Measurements from ENCODE around the gene MORF4L1.
"Not testable (repeated sequence)": the region's sequence is repeated elsewhere in the genome, so short reads cannot be mapped to it uniquely, and the experiment has no call there.

The MORF4L1 gene

GRCh38 chr15:78876954-78877353 lies 4.3 kb downstream of the MORF4L1 start:
- not testable (repeated sequence) for H3K27ac ChIP-seq (ENCODE audit: low read depth, low read length); H3K27me3 ChIP-seq (ENCODE audit: control insufficient read depth, insufficient read depth, low read length); H3K9ac ChIP-seq (ENCODE audit: low read depth, low read length); H3K9me3 ChIP-seq (ENCODE audit: control insufficient read depth, insufficient read depth, low read length)
- Histone ChIP-seq H3K4me3 (ENCODE audit: low read depth, low read length) (0 out of 2 replicates have a peak overlapping the region, but pooled peaks have one; percentile 8), H3K36me3 (ENCODE audit: control insufficient read depth, insufficient read depth, low read length) (peaks cover 36% of the 10 kb centered on the region), H3K4me1 (ENCODE audit: control insufficient read depth, insufficient read depth, low read length) (peaks cover 41% of the 10 kb centered on the region)

GRCh38 chr15:78878356-78878755 lies 5.7 kb downstream of the MORF4L1 start:
- Histone ChIP-seq H3K9ac (ENCODE audit: low read depth, low read length) (no peak overlapping the region), H3K4me3 (ENCODE audit: low read depth, low read length) (peak overlapping the region; percentile 44; the same call in 1 of the 2 replicates), H3K27ac (ENCODE audit: low read depth, low read length) (no peak overlapping the region), H3K36me3 (ENCODE audit: control insufficient read depth, insufficient read depth, low read length) (peaks cover 49% of the 10 kb centered on the region), H3K9me3 (ENCODE audit: control insufficient read depth, insufficient read depth, low read length) (no peaks in the 10 kb centered on the region), H3K27me3 (ENCODE audit: control insufficient read depth, insufficient read depth, low read length) (no peaks in the 10 kb centered on the region), H3K4me1 (ENCODE audit: control insufficient read depth, insufficient read depth, low read length) (peaks cover 38% of the 10 kb centered on the region)

GRCh38 chr15:78879517-78880241 lies 7.0 kb downstream of the MORF4L1 start:
- no peak overlapping the region for H3K4me3 ChIP-seq (ENCODE audit: low read depth, low read length)
- H3K27me3 ChIP-seq (ENCODE audit: control insufficient read depth, insufficient read depth, low read length) = no peaks in the 10 kb centered on the region
- H3K4me1 ChIP-seq (ENCODE audit: control insufficient read depth, insufficient read depth, low read length) = peaks cover 38% of the 10 kb centered on the region
- no peak overlapping the region for H3K27ac ChIP-seq (ENCODE audit: low read depth, low read length)
- H3K36me3 ChIP-seq (ENCODE audit: control insufficient read depth, insufficient read depth, low read length) = peaks cover 57% of the 10 kb centered on the region
- H3K9ac ChIP-seq (ENCODE audit: low read depth, low read length) = no peak overlapping the region
- no peaks in the 10 kb centered on the region for H3K9me3 ChIP-seq (ENCODE audit: control insufficient read depth, insufficient read depth, low read length)

GRCh38 chr15:78880242-78880533 lies 7.5 kb downstream of the MORF4L1 start:
- Histone ChIP-seq H3K4me1 (ENCODE audit: control insufficient read depth, insufficient read depth, low read length) (peaks cover 33% of the 10 kb centered on the region), H3K27ac (ENCODE audit: low read depth, low read length) (no peak overlapping the region), H3K9ac (ENCODE audit: low read depth, low read length) (no peak overlapping the region), H3K4me3 (ENCODE audit: low read depth, low read length) (no peak overlapping the region), H3K36me3 (ENCODE audit: control insufficient read depth, insufficient read depth, low read length) (peaks cover 62% of the 10 kb centered on the region), H3K9me3 (ENCODE audit: control insufficient read depth, insufficient read depth, low read length) (no peaks in the 10 kb centered on the region), H3K27me3 (ENCODE audit: control insufficient read depth, insufficient read depth, low read length) (no peaks in the 10 kb centered on the region)

GRCh38 chr15:78880813-78881212 lies 8.1 kb downstream of the MORF4L1 start:
- H3K9me3 ChIP-seq (ENCODE audit: control insufficient read depth, insufficient read depth, low read length) = no peaks in the 10 kb centered on the region
- H3K27me3 ChIP-seq (ENCODE audit: control insufficient read depth, insufficient read depth, low read length) = no peaks in the 10 kb centered on the region
- no peak overlapping the region for H3K4me3 ChIP-seq (ENCODE audit: low read depth, low read length)
- no peak overlapping the region for H3K27ac ChIP-seq (ENCODE audit: low read depth, low read length)
- no peak overlapping the region for H3K9ac ChIP-seq (ENCODE audit: low read depth, low read length)
- H3K4me1 ChIP-seq (ENCODE audit: control insufficient read depth, insufficient read depth, low read length) = peaks cover 31% of the 10 kb centered on the region
- H3K36me3 ChIP-seq (ENCODE audit: control insufficient read depth, insufficient read depth, low read length) = peaks cover 68% of the 10 kb centered on the region

GRCh38 chr15:78881681-78882080 lies 9.0 kb downstream of the MORF4L1 start:
- peaks cover 76% of the 10 kb centered on the region for H3K36me3 ChIP-seq (ENCODE audit: control insufficient read depth, insufficient read depth, low read length)
- H3K27ac ChIP-seq (ENCODE audit: low read depth, low read length) = no peak overlapping the region
- H3K4me3 ChIP-seq (ENCODE audit: low read depth, low read length) = no peak overlapping the region
- H3K27me3 ChIP-seq (ENCODE audit: control insufficient read depth, insufficient read depth, low read length) = no peaks in the 10 kb centered on the region
- no peak overlapping the region for H3K9ac ChIP-seq (ENCODE audit: low read depth, low read length)
- no peaks in the 10 kb centered on the region for H3K9me3 ChIP-seq (ENCODE audit: control insufficient read depth, insufficient read depth, low read length)
- H3K4me1 ChIP-seq (ENCODE audit: control insufficient read depth, insufficient read depth, low read length) = peaks cover 25% of the 10 kb centered on the region

GRCh38 chr15:78889000-78889399 lies 16.3 kb downstream of the MORF4L1 start:
- Histone ChIP-seq H3K36me3 (ENCODE audit: control insufficient read depth, insufficient read depth, low read length) (peaks cover 96% of the 10 kb centered on the region), H3K4me1 (ENCODE audit: control insufficient read depth, insufficient read depth, low read length) (no peaks in the 10 kb centered on the region), H3K9me3 (ENCODE audit: control insufficient read depth, insufficient read depth, low read length) (no peaks in the 10 kb centered on the region), H3K27me3 (ENCODE audit: control insufficient read depth, insufficient read depth, low read length) (no peaks in the 10 kb centered on the region), H3K27ac (ENCODE audit: low read depth, low read length) (no peak overlapping the region), H3K9ac (ENCODE audit: low read depth, low read length) (no peak overlapping the region), H3K4me3 (ENCODE audit: low read depth, low read length) (no peak overlapping the region)

- peaks cover 100% of the 10 kb centered on the region for H3K36me3 ChIP-seq (ENCODE audit: control insufficient read depth, insufficient read depth, low read length)
- no peak overlapping the region for H3K27ac ChIP-seq (ENCODE audit: low read depth, low read length)
- H3K27me3 ChIP-seq (ENCODE audit: control insufficient read depth, insufficient read depth, low read length) = no peaks in the 10 kb centered on the region
- no peaks in the 10 kb centered on the region for H3K4me1 ChIP-seq (ENCODE audit: control insufficient read depth, insufficient read depth, low read length)
- H3K9me3 ChIP-seq (ENCODE audit: control insufficient read depth, insufficient read depth, low read length) = no peaks in the 10 kb centered on the region
- no peak overlapping the region for H3K9ac ChIP-seq (ENCODE audit: low read depth, low read length)
- no peak overlapping the region for H3K4me3 ChIP-seq (ENCODE audit: low read depth, low read length)
These were observed 20.8 kb downstream of the MORF4L1 start for GRCh38 chr15:78893538-78893937.

GRCh38 chr15:78895471-78895870 lies 22.8 kb downstream of the MORF4L1 start:
- no peak overlapping the region for H3K27ac ChIP-seq (ENCODE audit: low read depth, low read length)
- H3K36me3 ChIP-seq (ENCODE audit: control insufficient read depth, insufficient read depth, low read length) = peaks cover 100% of the 10 kb centered on the region
- no peaks in the 10 kb centered on the region for H3K27me3 ChIP-seq (ENCODE audit: control insufficient read depth, insufficient read depth, low read length)
- no peak overlapping the region for H3K4me3 ChIP-seq (ENCODE audit: low read depth, low read length)
- H3K4me1 ChIP-seq (ENCODE audit: control insufficient read depth, insufficient read depth, low read length) = no peaks in the 10 kb centered on the region
- no peak overlapping the region for H3K9ac ChIP-seq (ENCODE audit: low read depth, low read length)
- H3K9me3 ChIP-seq (ENCODE audit: control insufficient read depth, insufficient read depth, low read length) = no peaks in the 10 kb centered on the region

GRCh38 chr15:78898540-78898939 lies 25.9 kb downstream of the MORF4L1 start:
- Histone ChIP-seq H3K36me3 (ENCODE audit: control insufficient read depth, insufficient read depth, low read length) (peaks cover 99% of the 10 kb centered on the region), H3K4me3 (ENCODE audit: low read depth, low read length) (no peak overlapping the region), H3K27ac (ENCODE audit: low read depth, low read length) (no peak overlapping the region), H3K27me3 (ENCODE audit: control insufficient read depth, insufficient read depth, low read length) (no peaks in the 10 kb centered on the region), H3K4me1 (ENCODE audit: control insufficient read depth, insufficient read depth, low read length) (no peaks in the 10 kb centered on the region), H3K9ac (ENCODE audit: low read depth, low read length) (no peak overlapping the region), H3K9me3 (ENCODE audit: control insufficient read depth, insufficient read depth, low read length) (no peaks in the 10 kb centered on the region)

- not testable (repeated sequence) for H3K9ac ChIP-seq (ENCODE audit: low read depth, low read length); H3K4me3 ChIP-seq (ENCODE audit: low read depth, low read length); H3K27me3 ChIP-seq (ENCODE audit: control insufficient read depth, insufficient read depth, low read length); H3K27ac ChIP-seq (ENCODE audit: low read depth, low read length); H3K4me1 ChIP-seq (ENCODE audit: control insufficient read depth, insufficient read depth, low read length); H3K9me3 ChIP-seq (ENCODE audit: control insufficient read depth, insufficient read depth, low read length)
- H3K36me3 ChIP-seq (ENCODE audit: control insufficient read depth, insufficient read depth, low read length) = peaks cover 99% of the 10 kb centered on the region
These were observed 28.3 kb downstream of the MORF4L1 start for GRCh38 chr15:78900819-78901533.
